Lung (tissue), 12 donors: Measurements from ENCODE around the gene SEMA6B. TPM values are rescaled to one million over a fixed set of nuclear protein-coding genes. Genes with fewer than 3 reads are reported as not detected.

Experiments used
- ATAC-seq: fragments of 200-7000 bp; cut with Tn5 transposase; one replicate; pipeline ENCODE4 v1.9.1; 2020; ENCODE audit warnings: moderate number of reproducible peaks; ENCODE audit not compliant: insufficient read depth, low FRiP score
- DNase-seq, 3 donors: peaks; one replicate each; pipeline ENCODE4 v3.0.0-alpha.2; 2013 to 2017
- H3K27ac ChIP-seq, 2 donors: one replicate each; pipeline ENCODE4 v1.5.1; 2013; ENCODE audit warnings: mild to moderate bottlenecking in 2 of 2, moderate library complexity in 2 of 2, control low read depth in 1 of 2, inconsistent platforms in 1 of 2, low read depth in 1 of 2, low read length in 1 of 2
- H3K27me3 ChIP-seq, 3 donors: one replicate each; pipeline ENCODE4 v1.5.1; 2013; ENCODE audit warnings: low read length in 2 of 3; ENCODE audit not compliant: control insufficient read depth in 3 of 3, insufficient read depth in 3 of 3
- H3K36me3 ChIP-seq, 4 donors: one replicate each; pipeline ENCODE4 v1.5.1; 2013; ENCODE audit warnings: low read length in 4 of 4, mild to moderate bottlenecking in 1 of 4, moderate library complexity in 1 of 4; ENCODE audit not compliant: control insufficient read depth in 4 of 4, insufficient read depth in 4 of 4
- H3K4me1 ChIP-seq, 5 donors: one replicate each; pipeline ENCODE4 v1.5.1; 2013; ENCODE audit warnings: low read length in 5 of 5, mild to moderate bottlenecking in 2 of 5, moderate library complexity in 1 of 5; ENCODE audit not compliant: control insufficient read depth in 5 of 5, insufficient read depth in 5 of 5
- H3K4me3 ChIP-seq: one replicate; pipeline ENCODE4 v1.5.1; 2013; ENCODE audit warnings: mild to moderate bottlenecking, control low read depth, moderate library complexity
- H3K9ac ChIP-seq, 2 donors: one replicate each; pipeline ENCODE4 v1.5.1; 2013; ENCODE audit warnings: low read length in 2 of 2, control low read depth in 1 of 2; ENCODE audit not compliant: insufficient read depth in 1 of 2
- H3K9me3 ChIP-seq, 4 donors: one replicate each; pipeline ENCODE4 v1.5.1; 2013; ENCODE audit warnings: low read length in 3 of 4, mild to moderate bottlenecking in 1 of 4, moderate library complexity in 1 of 4; ENCODE audit not compliant: control insufficient read depth in 4 of 4, insufficient read depth in 3 of 4
- WGBS, 2 donors: extraction: QIAGEN DNeasy Blood & Tissue Kit; methylation state at CpG; one replicate each; pipeline ENCODE4 v1.1.7; 2013; 5-methylcytosine and 5-hydroxymethylcytosine counted together
- polyA plus RNA-seq, 2 donors: library from polyadenylated mRNA; stranded (reverse); fragments of 200-250 nt; gene quantifications; one replicate each; pipeline ENCODE4 v1.2.1, GENCODE V29; 2013
- total RNA-seq, 2 donors: library from RNA; depleted of rRNA in 1 of 2; stranded (reverse); fragments of >200 nt in 1 of 2; gene quantifications; one replicate each; pipeline ENCODE4 v1.2.1, GENCODE V29; 2014 to 2021
- TF ChIP-seq, protein P1 (sequence below): IDR thresholded peaks from 2 replicates; pipeline ENCODE4 v1.5.1; 2012; ENCODE audit warnings: mild to moderate bottlenecking; ENCODE audit errors: control extremely low read depth, extremely low read depth
- donor health status: control.
- donor health status: control.
- donor health status: Bipolar disorder and iron deficiency.
- donor health status: healthy.
- donor health status: DM: yes; HTN: yes; CAD: no.

Gene SEMA6B
- total and polyA plus RNA-seq, 4 donors: 3.2 to 38.5 (median 20.1) TPM

DNA sequence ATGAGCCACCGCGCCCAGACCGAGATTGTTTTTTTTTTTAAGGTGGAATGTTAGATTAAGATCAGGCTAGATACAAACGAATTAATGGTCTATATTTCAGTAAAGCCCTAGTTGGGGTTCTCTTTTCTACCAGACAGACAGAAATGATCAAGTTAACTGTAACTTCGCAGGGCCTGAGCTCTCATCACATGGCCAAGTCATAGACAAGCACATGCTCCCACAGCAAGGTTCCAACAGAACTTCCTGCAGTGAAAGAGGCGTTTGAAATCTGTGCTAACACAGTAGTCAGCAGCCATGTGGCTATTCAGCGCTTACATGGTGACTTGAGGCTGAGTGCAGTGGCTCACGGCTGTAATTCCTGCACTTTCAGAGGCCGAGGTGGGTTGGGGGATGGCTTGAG, 34.7 kb upstream of the SEMA6B start:
- H3K36me3 ChIP-seq: no peaks in the 10 kb centered on the region
- no peak overlapping the region for H3K27ac ChIP-seq
- WGBS, 2 donors: 66 to 71% methylated on average over 9 of the region's 9 CpGs
- peaks cover 0 to 2% (median 0%) of the 10 kb centered on the region in 4 donors for H3K9me3 ChIP-seq
- H3K4me1 ChIP-seq: peaks cover 0 to 4% (median 0%) of the 10 kb centered on the region in 5 donors
- H3K4me3 ChIP-seq: no peak overlapping the region
- no peak for DNase-seq
- no peak for ATAC-seq
- H3K9ac ChIP-seq: no peak overlapping the region
- TF ChIP-seq, protein P1, sequence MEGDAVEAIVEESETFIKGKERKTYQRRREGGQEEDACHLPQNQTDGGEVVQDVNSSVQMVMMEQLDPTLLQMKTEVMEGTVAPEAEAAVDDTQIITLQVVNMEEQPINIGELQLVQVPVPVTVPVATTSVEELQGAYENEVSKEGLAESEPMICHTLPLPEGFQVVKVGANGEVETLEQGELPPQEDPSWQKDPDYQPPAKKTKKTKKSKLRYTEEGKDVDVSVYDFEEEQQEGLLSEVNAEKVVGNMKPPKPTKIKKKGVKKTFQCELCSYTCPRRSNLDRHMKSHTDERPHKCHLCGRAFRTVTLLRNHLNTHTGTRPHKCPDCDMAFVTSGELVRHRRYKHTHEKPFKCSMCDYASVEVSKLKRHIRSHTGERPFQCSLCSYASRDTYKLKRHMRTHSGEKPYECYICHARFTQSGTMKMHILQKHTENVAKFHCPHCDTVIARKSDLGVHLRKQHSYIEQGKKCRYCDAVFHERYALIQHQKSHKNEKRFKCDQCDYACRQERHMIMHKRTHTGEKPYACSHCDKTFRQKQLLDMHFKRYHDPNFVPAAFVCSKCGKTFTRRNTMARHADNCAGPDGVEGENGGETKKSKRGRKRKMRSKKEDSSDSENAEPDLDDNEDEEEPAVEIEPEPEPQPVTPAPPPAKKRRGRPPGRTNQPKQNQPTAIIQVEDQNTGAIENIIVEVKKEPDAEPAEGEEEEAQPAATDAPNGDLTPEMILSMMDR: no peak
- H3K27me3 ChIP-seq: peaks cover 5 to 17% (median 13%) of the 10 kb centered on the region in 3 donors

DNA sequence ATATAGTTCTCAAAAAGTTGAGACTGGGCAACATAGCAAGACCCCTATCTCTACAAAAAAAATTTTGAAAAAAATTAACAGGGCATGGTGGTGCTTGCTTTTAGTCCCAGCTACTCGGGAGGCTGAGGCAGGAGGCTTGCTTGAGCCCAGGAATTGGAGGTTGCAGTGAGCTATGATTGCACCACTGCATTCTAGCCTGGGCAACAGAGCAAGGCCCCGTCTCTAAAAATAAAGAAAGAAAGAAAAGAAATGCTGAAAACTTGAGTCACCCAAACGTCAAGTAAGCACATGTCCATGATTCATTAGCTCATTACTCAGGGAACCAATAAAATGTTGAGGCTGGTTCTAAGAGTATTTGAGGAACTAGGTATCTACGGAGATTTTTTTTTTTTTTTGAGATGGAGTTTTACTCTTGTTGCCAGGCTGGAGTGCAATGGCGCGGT, 33.9 kb upstream of the SEMA6B start:
- Histone ChIP-seq H3K36me3 (no peaks in the 10 kb centered on the region), H3K27ac (no peak overlapping the region), H3K9me3 (peaks cover 0 to 2% (median 0%) of the 10 kb centered on the region in 4 donors), H3K9ac (no peak overlapping the region), H3K27me3 (peaks cover 0 to 13% (median 11%) of the 10 kb centered on the region in 3 donors), H3K4me1 (peaks cover 0 to 3% (median 0%) of the 10 kb centered on the region in 5 donors), H3K4me3 (no peak overlapping the region)
- DNase-seq (no peak), ATAC-seq (no peak)
- 52 to 61% methylated on average over 6 of the region's 6 CpGs for WGBS, 2 donors
- TF ChIP-seq, protein P1: no peak

DNA sequence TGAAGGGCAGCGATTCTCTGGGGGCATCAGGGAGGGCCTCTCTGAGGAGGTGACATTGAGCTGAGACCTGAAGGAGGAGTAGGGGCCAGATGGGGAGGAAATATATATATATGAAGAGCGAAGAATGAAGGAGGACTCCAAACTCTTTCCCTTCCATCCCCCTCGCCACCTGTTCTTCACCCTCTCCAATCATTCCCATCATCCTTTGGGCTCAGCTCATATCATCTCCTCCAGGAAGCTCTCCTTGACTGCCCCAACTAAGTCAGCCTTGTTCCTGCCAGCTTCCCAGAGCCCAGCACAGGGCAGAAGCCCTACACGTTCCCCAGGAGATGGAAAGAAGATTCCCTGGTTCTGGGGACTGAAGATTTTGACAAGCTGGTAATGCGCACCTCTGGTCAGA, 33.0 kb upstream of the SEMA6B start:
- H3K4me1 ChIP-seq: peaks cover 0 to 1% (median 0%) of the 10 kb centered on the region in 5 donors
- peaks cover 0 to 13% (median 8%) of the 10 kb centered on the region in 3 donors for H3K27me3 ChIP-seq
- ATAC-seq (no peak), DNase-seq (no peak)
- H3K36me3 ChIP-seq: no peaks in the 10 kb centered on the region
- no peak overlapping the region for H3K27ac ChIP-seq
- 66 to 70% methylated on average over 5 of the region's 5 CpGs for WGBS, 2 donors
- no peak overlapping the region for H3K4me3 ChIP-seq
- TF ChIP-seq, protein P1: no peak
- no peak overlapping the region for H3K9ac ChIP-seq
- H3K9me3 ChIP-seq: peaks cover 0 to 2% (median 0%) of the 10 kb centered on the region in 4 donors

DNA sequence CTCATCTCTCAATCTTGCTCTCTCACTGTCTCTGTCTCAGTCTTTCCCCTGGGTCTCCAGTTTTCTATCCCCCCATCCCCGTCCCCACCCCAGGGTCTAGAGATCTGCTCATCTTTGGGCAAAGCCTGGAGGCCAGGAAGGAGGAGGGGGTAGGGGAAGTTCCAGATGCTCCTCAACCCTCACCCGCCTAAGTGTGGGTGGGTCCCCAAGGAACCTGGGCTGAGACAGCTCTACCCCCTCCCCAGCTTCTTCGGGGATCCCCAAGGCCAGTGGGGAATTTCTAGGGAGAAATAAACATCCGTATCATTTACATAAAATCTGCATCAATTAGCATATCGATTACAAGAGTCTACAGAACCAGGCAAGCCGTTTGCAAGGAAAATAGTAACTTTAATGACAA, 31.8 kb upstream of the SEMA6B start:
- Histone ChIP-seq H3K27ac (no peak overlapping the region), H3K9ac (no peak overlapping the region), H3K36me3 (no peaks in the 10 kb centered on the region), H3K9me3 (peaks cover 0 to 2% (median 0%) of the 10 kb centered on the region in 4 donors), H3K4me1 (no peaks in the 10 kb centered on the region), H3K27me3 (peaks cover 0 to 6% (median 6%) of the 10 kb centered on the region in 3 donors), H3K4me3 (no peak overlapping the region)
- DNase-seq: no peak
- TF ChIP-seq, protein P1: no peak
- 38 to 52% methylated on average over 6 of the region's 6 CpGs for WGBS, 2 donors
- ATAC-seq: no peak
